K562 (cell line): ENCODE data around the gene CST3. TPM values are rescaled to one million over a fixed set of nuclear protein-coding genes. Genes with fewer than 3 reads are reported as not detected.

ENCODE experiments used
- CHCHD3 ChIP-seq: fragments of 250-450 bp; sonication (Bioruptor Pico); IDR thresholded peaks from 2 replicates; pipeline ENCODE4 v2.1.2; 2022; ENCODE audit warnings: mild to moderate bottlenecking
- ELF2 ChIP-seq: fragments of 250-450 bp; sonication (Bioruptor Pico); IDR thresholded peaks from 2 replicates; pipeline ENCODE4 v1.5.0; 2021; ENCODE audit warnings: mild to moderate bottlenecking
- FOXP1 ChIP-seq: sonication (generic); formaldehyde crosslinking; IDR thresholded peaks from 2 replicates; pipeline ENCODE4 v1.8.0; 2022; ENCODE audit warnings: mild to moderate bottlenecking, missing genetic modification reagents
- IRF2 ChIP-seq: sonication (generic); formaldehyde crosslinking; IDR thresholded peaks from 2 replicates; pipeline ENCODE4 v1.8.1; 2022; ENCODE audit warnings: mild to moderate bottlenecking, missing genetic modification reagents
- NONO ChIP-seq, 2 experiments: fragments of 200-400 bp in 1 of 2; fragments of 450-650 bp in 1 of 2; formaldehyde crosslinking in 1 of 2; IDR thresholded peaks; 2 replicates each; pipeline ENCODE4 v1.6.1; 2017; ENCODE audit warnings: low read depth in 2 of 2, mild to moderate bottlenecking in 2 of 2, moderate library complexity in 2 of 2, low read length in 1 of 2
- POLR2B ChIP-seq: fragments of 450-650 bp; IDR thresholded peaks from 2 replicates; pipeline ENCODE4 v1.6.1; 2018; ENCODE audit warnings: low read depth; ENCODE audit not compliant: partially characterized antibody
- PPARD ChIP-seq: fragments of 250-450 bp; sonication (Bioruptor Pico); IDR thresholded peaks from 2 replicates; pipeline ENCODE4 v1.8.0; 2022; ENCODE audit warnings: inconsistent platforms, mild to moderate bottlenecking, moderate library complexity
- ZC3H4 ChIP-seq: sonication (generic); formaldehyde crosslinking; IDR thresholded peaks from 2 replicates; pipeline ENCODE4 v1.9.0; 2021; ENCODE audit warnings: missing genetic modification reagents, borderline replicate concordance
- ZNF140 ChIP-seq: fragments of 250-450 bp; sonication (Bioruptor Pico); IDR thresholded peaks from 2 replicates; pipeline ENCODE4 v1.8.0; 2021; ENCODE audit warnings: moderate library complexity, mild to moderate bottlenecking, inconsistent platforms
- ZNF24 ChIP-seq: fragments of 450-650 bp; IDR thresholded peaks from 2 replicates; pipeline ENCODE4 v1.6.1; 2016
- ZNF384 ChIP-seq: IDR thresholded peaks from 2 replicates; pipeline ENCODE4 v1.6.1; 2012; ENCODE audit warnings: low read depth, low read length, improper control_type of control experiment
- ZZZ3 ChIP-seq: fragments of 450-650 bp; IDR thresholded peaks from 2 replicates; pipeline ENCODE4 v1.6.1; 2016; ENCODE audit warnings: antibody characterized with exemption, mild to moderate bottlenecking, moderate library complexity
- polyA plus RNA-seq, 8 experiments: library from polyadenylated mRNA; depleted of rRNA in 4 of 8; stranded (reverse) in 5 of 8; unstranded in 3 of 8; fragments of >200 nt; fragmentation: Nextera tagmentation in 2 of 8; fragmentation: Illumina TruSeq in 1 of 8; extraction: Ambion mirVana in 2 of 8; extraction: Trizol in 1 of 8; gene quantifications; 2 replicates each; pipeline versions ENCODE4 v1.2.1 to v1.2.3, GENCODE V29; 2011 to 2014; ENCODE audit warnings: inconsistent platforms in 1 of 8, missing spikeins in 1 of 8
- total RNA-seq, 7 experiments: library from RNA; depleted of rRNA in 6 of 7; stranded (reverse); fragments of >200 nt in 6 of 7; fragmentation: Illumina TruSeq in 2 of 7; extraction: Trizol in 2 of 7; gene quantifications; 2 replicates each; pipeline versions ENCODE4 v1.2.1 to v1.2.3, GENCODE V29; 2011 to 2021; ENCODE audit warnings: low replicate concordance in 1 of 7
- TF ChIP-seq, protein P1 (sequence below): sonication (generic); formaldehyde crosslinking; IDR thresholded peaks from 2 replicates; pipeline ENCODE4 v1.9.0; 2022; ENCODE audit warnings: mild to moderate bottlenecking, missing genetic modification reagents
- TF ChIP-seq, protein P2 (sequence below): sonication (generic); formaldehyde crosslinking; IDR thresholded peaks from 2 replicates; pipeline ENCODE4 v1.8.0; 2022; ENCODE audit warnings: mild to moderate bottlenecking, missing genetic modification reagents
- TF ChIP-seq, protein P3 (sequence below), 3 experiments: fragments of 200-800 bp in 1 of 3; sonication (Bioruptor generic) in 1 of 3; sonication (generic) in 1 of 3; formaldehyde crosslinking in 1 of 3; IDR thresholded peaks; 2 replicates each; pipeline versions ENCODE4 v1.6.1 to v1.8.0; 2016 to 2022; ENCODE audit warnings: mild to moderate bottlenecking in 2 of 3, missing compliant biosample characterization in 2 of 3, missing genetic modification characterization in 2 of 3, missing genetic modification reagents in 1 of 3
- TF ChIP-seq, protein P4 (sequence below): fragments of 450-650 bp; IDR thresholded peaks from 2 replicates; pipeline ENCODE4 v1.6.1; 2016; ENCODE audit warnings: low read depth, mild to moderate bottlenecking, moderate library complexity
- TF ChIP-seq, protein P5 (sequence below): fragments of 200-800 bp; sonication (Bioruptor generic); IDR thresholded peaks from 2 replicates; pipeline ENCODE4 v1.6.1; 2016; ENCODE audit warnings: missing genetic modification characterization, missing compliant biosample characterization

CST3 gene
- total and polyA plus RNA-seq, 9 of the 15 experiments (the other 6 are each of a cell fraction or from before 2014, with no cell fraction given) = 8.7 to 113 (median 48.5) TPM

DNA sequence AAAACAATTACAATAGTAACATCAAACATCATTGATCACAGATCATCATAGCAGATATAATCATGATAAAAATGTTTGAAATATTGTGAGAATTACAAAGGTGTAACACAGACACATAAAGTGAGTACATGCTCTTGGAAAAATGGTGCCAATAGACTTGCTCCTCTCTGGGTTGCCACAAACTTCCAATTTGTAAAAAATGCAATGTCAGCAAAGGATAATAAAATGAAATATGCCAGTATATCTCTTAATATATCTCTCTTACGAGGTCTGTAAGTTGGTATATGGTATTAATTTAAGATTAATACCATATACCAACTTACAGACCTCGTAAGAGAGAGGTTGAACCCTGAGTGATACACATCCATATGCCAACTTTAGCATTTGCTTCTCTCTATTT lies 13.4 kb upstream of the CST3 start (continued):
- TF ChIP-seq ZNF24 = no peak
- TF ChIP-seq, protein P1, sequence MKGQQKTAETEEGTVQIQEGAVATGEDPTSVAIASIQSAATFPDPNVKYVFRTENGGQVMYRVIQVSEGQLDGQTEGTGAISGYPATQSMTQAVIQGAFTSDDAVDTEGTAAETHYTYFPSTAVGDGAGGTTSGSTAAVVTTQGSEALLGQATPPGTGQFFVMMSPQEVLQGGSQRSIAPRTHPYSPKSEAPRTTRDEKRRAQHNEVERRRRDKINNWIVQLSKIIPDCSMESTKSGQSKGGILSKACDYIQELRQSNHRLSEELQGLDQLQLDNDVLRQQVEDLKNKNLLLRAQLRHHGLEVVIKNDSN (CRISPR knock-in tag) = no peak
- no peak for TF ChIP-seq POLR2B
- TF ChIP-seq IRF2 (CRISPR knock-in tag) = no peak
- TF ChIP-seq ZNF140 (CRISPR knock-in tag) = no peak
- TF ChIP-seq ELF2 (CRISPR knock-in tag) = no peak
- TF ChIP-seq, protein P2, sequence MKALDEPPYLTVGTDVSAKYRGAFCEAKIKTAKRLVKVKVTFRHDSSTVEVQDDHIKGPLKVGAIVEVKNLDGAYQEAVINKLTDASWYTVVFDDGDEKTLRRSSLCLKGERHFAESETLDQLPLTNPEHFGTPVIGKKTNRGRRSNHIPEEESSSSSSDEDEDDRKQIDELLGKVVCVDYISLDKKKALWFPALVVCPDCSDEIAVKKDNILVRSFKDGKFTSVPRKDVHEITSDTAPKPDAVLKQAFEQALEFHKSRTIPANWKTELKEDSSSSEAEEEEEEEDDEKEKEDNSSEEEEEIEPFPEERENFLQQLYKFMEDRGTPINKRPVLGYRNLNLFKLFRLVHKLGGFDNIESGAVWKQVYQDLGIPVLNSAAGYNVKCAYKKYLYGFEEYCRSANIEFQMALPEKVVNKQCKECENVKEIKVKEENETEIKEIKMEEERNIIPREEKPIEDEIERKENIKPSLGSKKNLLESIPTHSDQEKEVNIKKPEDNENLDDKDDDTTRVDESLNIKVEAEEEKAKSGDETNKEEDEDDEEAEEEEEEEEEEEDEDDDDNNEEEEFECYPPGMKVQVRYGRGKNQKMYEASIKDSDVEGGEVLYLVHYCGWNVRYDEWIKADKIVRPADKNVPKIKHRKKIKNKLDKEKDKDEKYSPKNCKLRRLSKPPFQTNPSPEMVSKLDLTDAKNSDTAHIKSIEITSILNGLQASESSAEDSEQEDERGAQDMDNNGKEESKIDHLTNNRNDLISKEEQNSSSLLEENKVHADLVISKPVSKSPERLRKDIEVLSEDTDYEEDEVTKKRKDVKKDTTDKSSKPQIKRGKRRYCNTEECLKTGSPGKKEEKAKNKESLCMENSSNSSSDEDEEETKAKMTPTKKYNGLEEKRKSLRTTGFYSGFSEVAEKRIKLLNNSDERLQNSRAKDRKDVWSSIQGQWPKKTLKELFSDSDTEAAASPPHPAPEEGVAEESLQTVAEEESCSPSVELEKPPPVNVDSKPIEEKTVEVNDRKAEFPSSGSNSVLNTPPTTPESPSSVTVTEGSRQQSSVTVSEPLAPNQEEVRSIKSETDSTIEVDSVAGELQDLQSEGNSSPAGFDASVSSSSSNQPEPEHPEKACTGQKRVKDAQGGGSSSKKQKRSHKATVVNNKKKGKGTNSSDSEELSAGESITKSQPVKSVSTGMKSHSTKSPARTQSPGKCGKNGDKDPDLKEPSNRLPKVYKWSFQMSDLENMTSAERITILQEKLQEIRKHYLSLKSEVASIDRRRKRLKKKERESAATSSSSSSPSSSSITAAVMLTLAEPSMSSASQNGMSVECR (CRISPR knock-in tag) = no peak
- TF ChIP-seq CHCHD3 (CRISPR knock-in tag) = no peak
- TF ChIP-seq, protein P3, sequence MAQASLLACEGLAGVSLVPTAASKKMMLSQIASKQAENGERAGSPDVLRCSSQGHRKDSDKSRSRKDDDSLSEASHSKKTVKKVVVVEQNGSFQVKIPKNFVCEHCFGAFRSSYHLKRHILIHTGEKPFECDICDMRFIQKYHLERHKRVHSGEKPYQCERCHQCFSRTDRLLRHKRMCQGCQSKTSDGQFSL (CRISPR knock-in tag; IDR thresholded peaks at IDR 0.05) = no peak
- TF ChIP-seq, protein P3 (tag; IDR thresholded peaks at IDR 0.05) = no peak
- TF ChIP-seq, protein P4, sequence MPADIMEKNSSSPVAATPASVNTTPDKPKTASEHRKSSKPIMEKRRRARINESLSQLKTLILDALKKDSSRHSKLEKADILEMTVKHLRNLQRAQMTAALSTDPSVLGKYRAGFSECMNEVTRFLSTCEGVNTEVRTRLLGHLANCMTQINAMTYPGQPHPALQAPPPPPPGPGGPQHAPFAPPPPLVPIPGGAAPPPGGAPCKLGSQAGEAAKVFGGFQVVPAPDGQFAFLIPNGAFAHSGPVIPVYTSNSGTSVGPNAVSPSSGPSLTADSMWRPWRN = no peak
- no peak for TF ChIP-seq FOXP1 (CRISPR knock-in tag)
- no peak for TF ChIP-seq ZC3H4 (CRISPR knock-in tag)
- no peak for TF ChIP-seq PPARD (CRISPR knock-in tag)
- TF ChIP-seq, protein P5, sequence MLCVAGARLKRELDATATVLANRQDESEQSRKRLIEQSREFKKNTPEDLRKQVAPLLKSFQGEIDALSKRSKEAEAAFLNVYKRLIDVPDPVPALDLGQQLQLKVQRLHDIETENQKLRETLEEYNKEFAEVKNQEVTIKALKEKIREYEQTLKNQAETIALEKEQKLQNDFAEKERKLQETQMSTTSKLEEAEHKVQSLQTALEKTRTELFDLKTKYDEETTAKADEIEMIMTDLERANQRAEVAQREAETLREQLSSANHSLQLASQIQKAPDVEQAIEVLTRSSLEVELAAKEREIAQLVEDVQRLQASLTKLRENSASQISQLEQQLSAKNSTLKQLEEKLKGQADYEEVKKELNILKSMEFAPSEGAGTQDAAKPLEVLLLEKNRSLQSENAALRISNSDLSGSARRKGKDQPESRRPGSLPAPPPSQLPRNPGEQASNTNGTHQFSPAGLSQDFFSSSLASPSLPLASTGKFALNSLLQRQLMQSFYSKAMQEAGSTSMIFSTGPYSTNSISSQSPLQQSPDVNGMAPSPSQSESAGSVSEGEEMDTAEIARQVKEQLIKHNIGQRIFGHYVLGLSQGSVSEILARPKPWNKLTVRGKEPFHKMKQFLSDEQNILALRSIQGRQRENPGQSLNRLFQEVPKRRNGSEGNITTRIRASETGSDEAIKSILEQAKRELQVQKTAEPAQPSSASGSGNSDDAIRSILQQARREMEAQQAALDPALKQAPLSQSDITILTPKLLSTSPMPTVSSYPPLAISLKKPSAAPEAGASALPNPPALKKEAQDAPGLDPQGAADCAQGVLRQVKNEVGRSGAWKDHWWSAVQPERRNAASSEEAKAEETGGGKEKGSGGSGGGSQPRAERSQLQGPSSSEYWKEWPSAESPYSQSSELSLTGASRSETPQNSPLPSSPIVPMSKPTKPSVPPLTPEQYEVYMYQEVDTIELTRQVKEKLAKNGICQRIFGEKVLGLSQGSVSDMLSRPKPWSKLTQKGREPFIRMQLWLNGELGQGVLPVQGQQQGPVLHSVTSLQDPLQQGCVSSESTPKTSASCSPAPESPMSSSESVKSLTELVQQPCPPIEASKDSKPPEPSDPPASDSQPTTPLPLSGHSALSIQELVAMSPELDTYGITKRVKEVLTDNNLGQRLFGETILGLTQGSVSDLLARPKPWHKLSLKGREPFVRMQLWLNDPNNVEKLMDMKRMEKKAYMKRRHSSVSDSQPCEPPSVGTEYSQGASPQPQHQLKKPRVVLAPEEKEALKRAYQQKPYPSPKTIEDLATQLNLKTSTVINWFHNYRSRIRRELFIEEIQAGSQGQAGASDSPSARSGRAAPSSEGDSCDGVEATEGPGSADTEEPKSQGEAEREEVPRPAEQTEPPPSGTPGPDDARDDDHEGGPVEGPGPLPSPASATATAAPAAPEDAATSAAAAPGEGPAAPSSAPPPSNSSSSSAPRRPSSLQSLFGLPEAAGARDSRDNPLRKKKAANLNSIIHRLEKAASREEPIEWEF (CRISPR knock-in tag) = no peak
- TF ChIP-seq ZZZ3 = no peak
- no peak for TF ChIP-seq NONO (IDR thresholded peaks at IDR 0.05; ENCODE audit: low read depth in 2 of 2, low read length in 1 of 2)
- no peak for TF ChIP-seq ZNF384
